Fibroblast of gingiva (primary cell): Measurements from ENCODE around the gene SPATC1L.
"Not testable (repeated sequence)": the region's sequence is repeated elsewhere in the genome, so short reads cannot be mapped to it uniquely, and the experiment has no call there.

Experiments used
- DNase-seq: peaks from one replicate; pipeline ENCODE4 v3.0.0-alpha.2; 2011; ENCODE audit warnings: low read depth

The SPATC1L gene

DNA sequence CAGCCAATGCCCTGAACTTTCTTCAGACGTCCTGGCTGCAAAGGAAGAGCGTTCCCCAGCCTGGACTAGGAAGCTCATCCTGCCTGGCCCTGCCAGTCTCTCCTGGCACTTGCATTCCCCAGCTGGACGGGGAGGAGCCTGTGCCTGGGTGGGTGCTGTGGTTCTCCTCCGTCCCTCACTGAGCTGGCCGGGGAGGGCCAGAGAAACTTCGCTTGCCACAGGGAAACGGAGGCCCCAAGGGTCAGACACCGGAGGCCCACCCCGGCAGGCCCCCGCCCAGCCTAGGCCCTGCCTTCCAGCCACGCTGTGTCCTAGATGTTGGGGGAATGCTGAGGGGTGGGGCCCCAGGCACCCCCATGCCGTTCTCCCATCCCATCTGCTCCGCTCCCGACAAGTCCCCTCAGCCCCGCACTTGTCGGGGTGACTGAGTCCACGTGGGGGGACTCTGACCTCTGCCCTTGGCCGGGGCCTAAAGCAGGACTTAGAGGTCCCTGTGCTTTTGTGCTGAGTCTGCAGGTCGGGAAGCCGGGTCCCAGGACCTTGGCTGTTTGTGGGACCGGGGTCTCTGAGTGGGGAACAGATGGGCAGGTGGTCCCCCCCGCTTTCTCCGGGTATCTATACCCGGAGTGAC, 33.7 kb downstream of the SPATC1L start:
- DNase-seq, result no peak

GRCh38 chr21:46150073-46150472, 34.2 kb downstream of the SPATC1L start:
- no peak for DNase-seq

DNA sequence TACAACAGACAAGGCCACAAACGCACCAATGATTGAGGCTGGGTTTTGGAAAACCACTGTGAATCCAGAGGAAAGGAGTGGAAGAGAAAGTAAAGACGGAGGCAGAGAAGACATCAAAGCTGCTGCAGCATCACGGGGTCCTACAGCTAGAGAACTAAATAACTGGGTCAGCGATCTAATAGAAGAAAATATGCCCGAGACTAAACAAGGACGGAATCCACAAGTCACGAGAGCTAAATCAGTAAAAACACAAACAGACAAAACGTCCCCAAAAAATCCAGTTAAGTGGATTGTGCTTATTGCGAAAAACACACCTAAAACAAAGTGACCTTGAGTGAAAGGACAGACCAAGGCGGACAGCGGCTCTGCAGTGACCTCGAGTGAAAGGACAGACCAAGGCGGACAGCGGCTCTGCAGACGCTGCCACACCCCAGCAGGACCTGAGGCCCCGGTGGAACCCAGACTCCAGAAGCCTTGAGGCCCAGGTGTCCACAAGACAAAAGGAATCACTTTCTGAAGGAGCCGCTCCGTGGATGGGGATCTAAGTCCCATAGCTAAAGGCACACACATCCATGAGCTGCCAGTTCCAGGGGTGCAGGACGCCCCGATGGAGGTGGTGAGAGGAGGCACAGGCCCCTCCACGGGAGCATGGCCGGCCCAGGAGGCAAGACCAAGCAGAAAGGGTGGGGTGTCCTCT, 34.9 kb downstream of the SPATC1L start:
- DNase-seq, result no peak

DNA sequence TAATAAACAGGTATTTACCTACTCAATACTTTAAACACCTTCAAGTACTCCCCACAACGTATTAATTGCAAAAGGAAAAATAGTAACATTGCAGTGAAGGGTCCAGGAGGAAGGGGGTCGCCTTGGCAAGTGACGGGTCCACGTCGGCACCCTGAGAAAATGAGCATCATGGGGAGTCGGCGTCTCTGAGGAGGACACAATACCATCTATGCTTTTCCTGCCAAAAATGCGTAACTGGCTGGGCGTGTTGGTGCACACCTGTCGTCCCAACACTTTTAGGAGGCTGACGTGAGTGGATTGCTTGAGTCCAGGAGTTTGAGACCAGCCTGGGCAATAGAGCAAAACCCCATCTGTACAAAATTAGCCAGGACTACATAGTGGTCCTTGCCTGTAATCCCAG, 36.2 kb downstream of the SPATC1L start:
- no peak for DNase-seq

DNA sequence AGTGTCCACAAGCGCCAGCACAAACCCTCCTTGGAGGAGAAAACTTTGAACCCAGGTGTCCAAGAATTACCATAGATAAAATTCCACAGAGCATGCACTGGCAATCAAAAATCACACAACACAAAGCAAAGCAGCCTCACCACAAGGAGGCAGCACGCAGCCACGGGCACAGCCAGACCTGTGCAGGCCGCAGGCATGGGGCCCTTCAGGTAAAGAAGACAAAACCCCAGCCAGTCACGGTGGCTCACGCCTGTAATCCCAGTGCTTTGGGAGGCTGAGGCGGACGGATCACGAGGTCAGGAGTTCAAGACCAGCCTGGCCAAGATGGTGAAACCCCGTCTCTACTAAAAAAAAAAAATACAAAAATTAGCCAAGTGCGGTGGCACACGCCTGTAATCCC, 36.8 kb downstream of the SPATC1L start:
- not testable (repeated sequence) for DNase-seq

DNA sequence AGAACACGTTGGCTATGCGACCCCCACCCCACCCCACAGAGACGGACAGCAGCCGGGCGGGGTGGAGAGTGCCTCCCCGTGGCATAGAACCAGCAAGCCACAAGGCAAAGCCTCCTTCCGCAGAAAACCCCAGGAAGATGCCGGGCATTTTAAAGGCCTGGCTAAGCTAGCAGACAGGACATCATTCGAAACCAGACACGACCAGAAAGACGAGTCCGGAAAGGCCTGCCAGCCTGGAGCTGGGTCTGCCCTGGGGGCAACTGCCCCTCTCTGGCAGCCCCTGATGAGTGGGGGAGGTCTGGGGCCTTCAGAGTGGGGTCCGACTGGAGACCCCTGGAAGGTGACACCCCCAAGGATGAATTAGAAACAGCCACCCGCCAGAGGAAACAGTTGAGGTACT, 37.4 kb downstream of the SPATC1L start:
- no peak for DNase-seq

- DNase-seq, result no peak
Observed at GRCh38 chr21:46145840-46146691, 38.2 kb downstream of the SPATC1L start.

GRCh38 chr21:46145159-46145839, 39.0 kb downstream of the SPATC1L start:
- DNase-seq, result no peak

- DNase-seq, result no peak
Observed at GRCh38 chr21:46144464-46145070, 39.7 kb downstream of the SPATC1L start.

- DNase-seq, result no peak
Observed at GRCh38 chr21:46142582-46143473, 41.4 kb downstream of the SPATC1L start.

DNA sequence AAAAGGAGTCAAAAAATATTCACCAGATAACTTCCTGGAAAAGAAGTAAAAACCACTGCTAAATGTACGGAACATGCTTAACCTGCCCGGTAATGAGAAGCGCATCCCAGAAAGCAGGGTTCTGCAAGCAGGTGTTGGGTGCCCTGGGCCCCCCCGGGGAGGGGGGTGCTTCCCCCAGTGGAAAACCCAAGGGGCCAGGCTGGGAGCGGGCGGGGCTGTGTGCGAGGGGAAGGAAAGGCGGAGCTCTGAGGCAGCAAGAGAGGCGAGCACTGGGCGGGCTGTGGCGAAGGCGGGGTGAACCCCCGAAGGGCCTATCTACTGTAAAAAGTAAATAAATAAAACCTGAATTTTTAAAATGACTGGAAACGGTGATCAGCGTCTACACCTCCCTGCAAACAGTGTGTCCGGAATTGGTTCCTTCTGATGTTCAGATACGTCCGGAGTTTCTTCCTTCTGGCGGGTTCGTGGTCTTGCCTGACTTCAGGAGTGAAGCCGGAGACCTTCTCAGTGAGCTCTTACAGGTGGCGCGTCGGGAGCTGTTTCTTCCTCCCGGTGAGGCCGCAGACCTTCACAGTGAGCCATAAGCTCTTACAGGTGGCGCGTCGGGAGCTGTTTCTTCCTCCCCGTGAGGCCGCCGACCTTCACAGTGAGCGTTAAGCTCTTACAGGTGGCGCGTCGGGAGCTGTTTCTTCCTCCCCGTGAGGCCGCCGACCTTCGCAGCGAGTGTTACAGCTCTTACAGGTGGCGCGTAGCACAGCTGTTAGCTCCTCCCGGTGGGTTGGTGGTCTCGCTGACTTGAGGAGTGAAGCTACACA, 42.3 kb downstream of the SPATC1L start:
- no peak for DNase-seq

GRCh38 chr21:46140352-46141003, 43.8 kb downstream of the SPATC1L start:
- DNase-seq, result not testable (repeated sequence)

GRCh38 chr21:46139686-46140085, 44.6 kb downstream of the SPATC1L start:
- no peak for DNase-seq

DNA sequence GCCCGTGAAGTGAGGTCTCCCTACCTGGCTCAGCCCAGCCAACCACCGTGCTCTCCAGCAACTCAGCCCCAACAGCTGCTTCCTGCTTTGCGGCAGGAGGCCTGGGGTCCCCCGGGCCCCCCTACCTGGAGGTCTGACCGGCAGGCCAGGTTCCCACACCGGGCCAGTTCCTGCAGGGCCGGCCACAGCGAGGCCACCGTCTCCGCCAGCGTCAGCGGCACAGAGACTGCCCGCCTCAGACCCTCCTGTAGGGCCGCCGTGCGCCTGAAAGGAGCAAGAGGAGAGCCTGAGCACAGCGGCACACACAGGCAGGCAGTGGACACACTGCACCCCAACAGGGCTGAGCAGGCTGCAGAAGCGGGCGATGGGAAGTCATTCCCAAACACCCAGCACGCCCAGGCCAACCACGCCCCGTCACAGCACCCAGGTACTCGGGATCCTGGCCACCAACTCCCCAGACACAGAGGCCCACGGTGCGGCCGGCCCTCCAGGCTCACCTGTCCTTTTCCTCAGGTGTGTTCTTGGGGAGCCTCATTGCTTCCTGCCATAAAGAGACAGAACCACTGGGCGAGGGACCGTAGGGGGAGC, 45.8 kb downstream of the SPATC1L start:
- no peak for DNase-seq

GRCh38 chr21:46137908-46138307, 46.4 kb downstream of the SPATC1L start:
- no peak for DNase-seq

DNA sequence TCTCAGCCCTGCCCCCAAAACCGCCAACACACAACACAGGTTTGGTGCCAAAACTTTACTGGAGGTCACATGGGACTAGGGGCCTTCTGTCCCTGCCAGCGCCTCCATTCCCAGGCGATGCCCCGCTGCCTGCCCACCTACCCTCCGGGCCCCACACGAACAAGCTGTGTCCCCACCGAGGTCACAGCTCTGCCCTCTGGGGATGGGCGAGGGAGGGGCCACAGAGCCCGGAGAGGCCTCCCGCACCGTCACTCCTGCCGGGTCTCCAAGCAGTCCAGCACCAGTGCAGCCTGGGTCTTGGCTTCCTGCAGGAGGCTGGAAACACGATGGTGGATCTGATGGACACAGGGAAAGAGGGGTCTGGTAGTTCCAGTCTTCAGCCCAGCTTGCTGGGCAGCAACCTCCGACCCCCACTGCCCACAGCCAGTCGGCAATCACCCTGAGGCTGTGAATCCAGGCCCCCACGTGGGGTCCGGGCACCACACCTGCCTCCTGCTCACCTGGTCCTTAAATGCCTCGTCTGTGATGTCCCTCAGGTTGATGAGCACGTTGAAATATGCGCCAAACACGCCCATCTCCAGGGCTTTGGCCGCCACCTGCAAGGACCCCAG, 47.4 kb downstream of the SPATC1L start:
- DNase-seq, result no peak

GRCh38 chr21:46135782-46136395, 48.4 kb downstream of the SPATC1L start:
- DNase-seq, result no peak
